GM12873 (cell line): ENCODE measurements around the gene HOXB5.

Experiments used
- CTCF ChIP-seq: IDR thresholded peaks from 2 replicates; pipeline ENCODE4 v1.5.1; 2012; ENCODE audit warnings: low read depth, mild to moderate bottlenecking, moderate library complexity, low read length, control low read depth; ENCODE audit not compliant: insufficient read depth; ENCODE audit errors: missing control alignments

HOXB5 gene

GRCh38 chr17:48639136-48639535 lies 45.6 kb upstream of the HOXB5 start:
- TF ChIP-seq CTCF, result no peak

DNA sequence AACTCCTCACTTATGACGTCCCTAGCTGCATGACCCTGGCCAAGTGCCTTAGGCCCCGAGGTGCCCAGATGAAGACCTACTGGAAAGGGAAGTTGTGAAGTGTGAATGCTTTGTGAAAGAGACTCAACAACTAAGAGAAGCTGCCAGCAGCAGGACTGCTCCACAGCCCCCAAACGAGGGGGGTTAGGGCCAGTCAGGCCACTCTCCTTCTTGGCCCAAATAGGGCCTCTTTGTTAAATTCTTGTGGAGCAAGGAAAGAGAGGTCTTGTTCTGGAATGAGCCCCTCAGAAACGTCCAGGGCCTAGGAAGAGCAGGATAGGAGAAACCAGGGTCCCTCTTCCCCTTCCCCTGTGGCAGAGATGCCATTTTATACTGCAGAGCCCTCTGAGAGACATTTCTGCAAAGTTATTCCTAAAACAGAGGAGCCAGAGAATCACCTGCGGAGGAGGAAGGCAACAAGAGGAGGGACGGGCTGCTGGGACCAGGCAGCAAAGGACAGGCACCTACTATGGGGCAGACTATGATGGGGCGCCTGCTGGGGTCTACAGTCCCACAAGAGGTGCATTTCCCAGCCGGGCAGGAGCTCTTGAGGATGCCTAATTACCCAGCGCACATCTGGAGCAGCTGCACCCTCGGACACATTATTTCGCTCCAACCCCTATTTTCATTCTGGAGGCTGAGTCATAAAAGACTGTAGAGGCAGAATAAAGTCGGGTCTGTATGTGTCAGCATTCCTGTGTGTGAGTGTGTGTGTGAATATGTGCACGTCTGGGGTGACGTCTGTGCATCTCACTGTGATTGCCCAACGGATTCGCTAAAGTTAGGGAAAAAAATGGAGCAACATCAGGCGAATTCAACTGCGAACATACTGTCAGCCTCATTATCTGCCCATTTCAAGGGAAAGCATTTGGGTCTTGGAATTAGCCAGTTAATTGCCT lies 44.0 kb upstream of the HOXB5 start:
- no peak for TF ChIP-seq CTCF

DNA sequence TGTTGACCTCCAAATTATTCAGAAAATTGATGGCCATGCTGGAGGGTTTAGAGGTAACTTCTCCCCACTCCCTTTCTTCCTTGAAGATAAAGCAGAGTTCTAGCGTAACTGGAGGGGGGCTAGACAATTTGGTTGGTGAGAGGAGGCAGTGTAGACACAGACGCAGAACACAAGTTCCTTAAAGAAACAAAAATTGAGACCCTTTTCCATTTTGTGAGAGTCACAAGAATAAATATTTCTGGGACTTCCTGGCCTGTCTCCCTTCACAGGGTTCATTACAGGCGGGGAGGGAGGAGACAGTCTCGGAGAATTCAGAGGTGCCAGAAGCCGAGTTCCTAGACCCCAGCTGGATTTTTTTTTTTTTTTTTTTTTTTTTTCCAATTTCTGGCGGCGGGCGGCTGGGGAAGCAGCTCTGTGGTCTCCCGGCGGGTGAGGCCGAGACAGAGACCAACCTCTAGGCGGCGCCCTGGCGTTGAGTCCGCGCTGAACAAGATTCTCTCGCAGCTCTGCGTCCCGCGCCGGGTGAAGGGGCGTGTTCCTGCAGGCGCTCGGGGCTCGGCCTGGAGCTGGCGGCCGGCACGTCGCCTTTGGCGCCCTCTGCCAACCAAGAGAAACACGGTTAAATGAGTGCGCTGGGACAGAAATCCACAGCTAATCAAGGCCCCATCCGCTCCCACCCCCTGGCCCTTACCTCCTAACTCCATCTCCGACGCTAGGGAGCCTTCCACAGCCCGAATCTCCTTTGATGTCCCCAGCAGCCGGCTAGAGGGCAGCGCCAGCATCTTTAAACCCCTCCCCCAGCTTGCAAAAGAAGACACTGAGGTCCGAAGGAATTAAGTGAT lies 42.8 kb upstream of the HOXB5 start:
- peak; percentile 79 for TF ChIP-seq CTCF

DNA sequence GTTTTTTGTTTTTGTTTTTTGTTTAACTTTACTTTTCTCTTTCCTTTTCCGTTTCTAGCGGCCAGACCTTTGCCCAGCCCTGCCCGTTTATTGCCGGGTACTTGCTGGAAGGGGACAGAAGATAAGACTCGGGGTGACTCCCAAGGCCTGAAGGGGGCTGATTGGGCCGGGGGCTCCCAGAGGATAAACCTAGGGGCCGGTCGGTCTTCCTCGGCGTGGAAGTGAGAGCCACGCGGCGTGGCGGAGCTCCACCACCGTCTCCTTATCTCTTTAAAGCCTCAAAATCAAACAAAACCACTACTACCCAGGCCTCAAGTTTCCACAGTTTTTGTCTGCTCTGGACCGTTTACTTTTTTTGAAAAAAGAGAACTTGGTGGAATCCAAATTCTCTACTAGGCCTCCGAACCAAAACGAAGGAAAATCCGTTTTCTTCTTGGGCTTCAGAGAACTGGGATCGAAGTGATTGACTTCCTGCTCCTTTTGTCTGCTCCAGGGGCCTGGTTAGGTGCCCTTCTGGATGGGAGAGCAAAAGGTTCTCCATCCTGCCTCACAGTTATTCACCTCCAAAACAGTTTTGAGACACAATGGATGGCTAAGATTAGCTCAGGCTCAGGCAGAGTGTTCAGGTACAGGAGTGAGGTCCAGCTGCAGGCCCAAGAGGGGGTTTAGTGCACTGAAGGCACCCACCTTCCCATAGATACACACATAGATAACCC lies 41.1 kb upstream of the HOXB5 start:
- no peak for TF ChIP-seq CTCF

GRCh38 chr17:48633266-48633677 lies 39.7 kb upstream of the HOXB5 start:
- TF ChIP-seq CTCF, result no peak

DNA sequence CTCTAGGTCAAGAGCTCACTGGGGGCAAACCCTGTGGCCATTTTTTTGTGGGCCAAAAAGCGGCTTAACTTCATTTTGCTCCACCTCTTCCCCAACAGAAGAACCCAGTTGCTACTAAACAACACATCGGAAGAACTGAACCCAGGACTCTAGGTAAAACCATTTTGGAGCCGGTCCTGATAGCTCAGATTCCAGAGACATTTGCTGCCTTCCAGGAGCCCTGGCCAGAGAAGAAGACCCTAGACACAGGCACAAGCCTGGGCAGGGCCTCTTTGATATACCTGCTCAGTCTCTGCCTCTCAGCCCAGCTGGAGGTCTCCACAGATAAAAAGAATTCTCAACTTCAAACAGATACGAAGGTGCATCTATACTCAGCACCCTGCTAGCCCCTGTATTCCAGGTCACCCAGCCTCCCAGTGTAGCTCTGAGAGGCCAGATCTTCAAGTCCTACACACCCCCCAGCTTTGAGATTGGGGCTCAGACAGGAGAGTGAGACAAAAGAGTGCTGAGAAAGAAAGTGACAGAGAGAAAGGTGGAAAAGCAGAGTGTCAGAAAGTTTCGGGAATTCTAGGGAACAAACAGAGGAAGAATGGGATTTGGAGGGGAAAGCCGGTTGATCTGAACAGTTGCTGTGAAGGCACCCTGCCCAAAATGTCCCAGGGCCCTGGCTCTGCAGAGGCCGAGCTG lies 39.1 kb upstream of the HOXB5 start:
- no peak for TF ChIP-seq CTCF
